ENCODE data around the gene STPG4.
"Not testable (repeated sequence)": the region's sequence is repeated elsewhere in the genome, so short reads cannot be mapped to it uniquely, and the experiment has no call there.

DNA sequence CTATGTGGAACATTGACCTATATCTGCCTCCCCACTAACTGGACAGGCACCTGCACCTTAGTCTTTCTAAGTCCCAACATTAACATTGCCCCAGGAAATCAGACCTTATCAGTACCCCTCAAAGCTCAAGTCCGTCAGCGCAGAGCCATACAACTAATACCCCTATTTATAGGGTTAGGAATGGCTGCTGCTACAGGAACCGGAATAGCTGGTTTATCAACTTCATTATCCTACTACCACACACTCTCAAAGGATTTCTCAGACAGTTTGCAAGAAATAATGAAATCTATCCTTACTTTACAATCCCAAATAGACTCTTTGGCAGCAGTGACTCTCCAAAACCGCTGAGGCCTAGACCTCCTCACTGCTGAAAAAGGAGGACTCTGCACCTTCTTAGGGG is 48.9 kb downstream of the STPG4 start:
- not testable (repeated sequence) for TF ChIP-seq TAF1 (IDR thresholded peaks at IDR 0.05; ENCODE audit: borderline replicate concordance, low read depth, low read length); POLR2A (IDR thresholded peaks at IDR 0.05; ENCODE audit: low read depth, low read length)
